ENCODE results near the gene SCGB1D2. TPM values are rescaled to one million over a fixed set of nuclear protein-coding genes. Genes with fewer than 3 reads are reported as not detected.

SCGB1D2 gene
- total and polyA plus RNA-seq, 2 experiments from 2014 or later: not detected

DNA sequence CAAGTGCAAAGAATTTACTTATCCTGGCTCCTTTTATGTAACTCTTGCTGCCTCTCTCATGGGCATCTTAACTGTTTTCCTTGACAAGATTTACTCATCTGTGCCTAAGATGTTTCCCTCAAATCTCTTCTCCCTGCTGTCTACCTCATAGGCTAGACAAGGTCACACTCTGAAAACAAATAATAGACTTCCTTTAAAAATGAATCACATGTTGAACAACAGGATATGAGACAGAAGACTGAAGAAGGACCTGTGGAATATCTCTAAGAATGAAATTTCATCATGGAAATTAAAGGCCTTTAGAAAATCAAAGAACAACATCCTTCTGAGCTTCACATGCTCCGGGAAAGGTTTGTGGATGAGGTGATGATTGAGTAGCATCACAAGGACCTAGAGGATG lies 22.0 kb downstream of the SCGB1D2 start:
- Histone ChIP-seq H3K36me3 (no peaks in the 10 kb centered on the region), H3K9me3 (ENCODE audit: low read depth) (no peaks in the 10 kb centered on the region), H3K27me3 (no peaks in the 10 kb centered on the region), H3K27ac (no peak overlapping the region), H3K4me3 (no peak overlapping the region), H3K4me1 (ENCODE audit: low read depth) (no peaks in the 10 kb centered on the region)
- no peak for DNase-seq (ENCODE audit: low read depth in 1 of 2, low spot score in 1 of 2)
- TF ChIP-seq CTCF (IDR thresholded peaks at IDR 0.05; ENCODE audit: low read depth, low read length): no peak

DNA sequence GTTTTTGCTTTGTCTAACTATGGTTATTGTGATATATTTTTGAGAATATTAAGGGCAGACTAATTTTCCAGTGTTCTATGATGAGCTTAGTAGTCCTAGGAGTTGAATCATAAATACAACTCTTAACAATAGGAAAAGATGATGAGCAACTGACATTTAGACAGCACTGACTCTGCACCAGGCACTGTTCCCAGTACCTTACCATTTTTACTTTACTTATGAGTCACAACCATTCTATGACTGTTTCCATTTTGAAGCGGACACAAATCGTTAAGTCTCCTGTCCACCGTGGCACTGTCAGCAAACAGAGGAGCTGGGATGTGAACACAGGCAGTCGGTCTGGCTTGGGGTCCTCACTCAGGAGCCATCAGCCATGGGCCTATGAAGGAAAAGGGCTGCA lies 24.5 kb downstream of the SCGB1D2 start:
- no peak for TF ChIP-seq CTCF (IDR thresholded peaks at IDR 0.05; ENCODE audit: low read depth, low read length)
- DNase-seq (ENCODE audit: low read depth in 1 of 2, low spot score in 1 of 2): no peak
- no peaks in the 10 kb centered on the region for H3K27me3 ChIP-seq

DNA sequence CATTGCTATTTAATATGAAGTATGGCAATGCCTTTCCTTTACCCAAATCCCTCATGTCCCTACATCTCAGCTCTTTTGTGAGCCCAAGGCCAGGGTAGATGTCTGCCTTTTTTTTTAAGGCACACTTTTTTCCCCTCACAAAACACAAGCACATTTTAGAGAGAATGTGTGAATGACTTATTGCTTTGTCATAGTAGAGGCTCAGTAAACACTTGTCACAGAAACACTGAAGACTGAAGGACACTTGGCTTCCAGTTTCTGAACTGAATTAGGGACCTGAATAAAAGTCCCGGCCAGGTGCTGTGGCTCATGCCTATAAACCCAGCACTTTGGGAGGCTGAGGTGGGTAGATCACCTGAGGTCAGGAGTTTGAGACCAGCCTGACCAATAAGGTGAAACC lies 25.0 kb downstream of the SCGB1D2 start:
- H3K4me1 ChIP-seq (ENCODE audit: low read depth): no peaks in the 10 kb centered on the region
- H3K4me3 ChIP-seq: no peak overlapping the region
- no peak for DNase-seq (ENCODE audit: low read depth in 1 of 2, low spot score in 1 of 2)
- H3K27ac ChIP-seq: no peak overlapping the region
- no peaks in the 10 kb centered on the region for H3K9me3 ChIP-seq (ENCODE audit: low read depth)
- H3K36me3 ChIP-seq: no peaks in the 10 kb centered on the region
- TF ChIP-seq CTCF (IDR thresholded peaks at IDR 0.05; ENCODE audit: low read depth, low read length): no peak
- H3K27me3 ChIP-seq: no peaks in the 10 kb centered on the region

More for the DNA sequence above, 24.5 kb downstream of the SCGB1D2 start:
- Histone ChIP-seq H3K9me3 (ENCODE audit: low read depth) (no peaks in the 10 kb centered on the region), H3K4me1 (ENCODE audit: low read depth) (no peaks in the 10 kb centered on the region), H3K36me3 (no peaks in the 10 kb centered on the region), H3K4me3 (no peak overlapping the region), H3K27ac (no peak overlapping the region)

DNA sequence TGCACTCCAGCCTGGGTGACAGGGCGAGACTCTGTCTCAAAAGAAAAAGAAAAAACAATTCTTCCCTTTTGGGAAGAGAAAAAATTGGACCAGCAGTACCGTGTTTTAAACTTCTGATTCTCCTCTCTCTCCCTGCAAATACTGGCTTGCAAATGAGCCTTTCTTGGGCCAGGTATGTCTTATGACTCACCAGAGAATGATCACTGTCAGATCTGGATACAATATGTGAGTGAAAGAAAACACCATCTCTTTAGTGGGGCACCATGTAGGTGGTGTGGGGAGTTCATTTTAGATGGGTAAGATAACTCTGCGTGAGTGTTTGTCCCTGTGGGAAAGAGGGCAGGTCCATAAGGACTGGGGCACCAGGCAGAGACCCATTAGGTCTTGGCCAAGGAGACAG lies 25.5 kb downstream of the SCGB1D2 start:
- TF ChIP-seq CTCF (IDR thresholded peaks at IDR 0.05; ENCODE audit: low read depth, low read length): no peak
- DNase-seq (ENCODE audit: low read depth in 1 of 2, low spot score in 1 of 2): no peak
- no peaks in the 10 kb centered on the region for H3K36me3 ChIP-seq
- H3K27me3 ChIP-seq: no peaks in the 10 kb centered on the region
- no peak overlapping the region for H3K27ac ChIP-seq
- H3K4me1 ChIP-seq (ENCODE audit: low read depth): no peaks in the 10 kb centered on the region
- no peaks in the 10 kb centered on the region for H3K9me3 ChIP-seq (ENCODE audit: low read depth)
- H3K4me3 ChIP-seq: no peak overlapping the region

DNA sequence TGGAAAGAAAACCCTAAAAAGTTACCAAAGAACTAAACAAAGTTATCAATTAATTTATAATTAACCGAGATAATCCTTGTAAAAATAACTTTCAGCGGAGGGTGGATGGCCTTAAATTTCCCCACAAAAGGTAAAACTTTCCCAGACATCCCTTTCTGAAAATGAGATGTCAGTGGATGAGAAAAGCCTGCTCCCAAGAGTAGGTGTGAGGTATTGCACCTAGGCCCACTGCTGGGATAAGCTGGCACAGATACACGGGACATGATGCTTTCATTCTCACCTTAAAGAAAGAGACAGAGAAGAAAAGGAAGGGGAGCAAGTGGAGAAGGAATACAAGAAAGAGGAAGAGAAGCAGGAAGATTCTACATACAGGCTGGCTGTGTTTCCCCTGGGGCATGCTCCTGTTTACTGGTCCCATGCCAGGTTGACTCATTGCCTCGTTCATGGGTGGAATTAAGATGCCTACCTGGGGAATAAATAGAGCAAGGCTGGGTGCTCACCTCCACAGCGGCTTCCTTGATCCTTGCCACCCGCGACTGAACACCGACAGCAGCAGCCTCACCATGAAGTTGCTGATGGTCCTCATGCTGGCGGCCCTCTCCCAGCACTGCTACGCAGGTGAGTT lies 27.7 kb downstream of the SCGB1D2 start, which contains the start of gene SCGB2A2:
Gene SCGB2A2 (plus strand): TSS at position 505 of the 625 bp plus-strand sequence. CDS start 59 bp downstream, at position 564.
- no peak for DNase-seq (ENCODE audit: low read depth in 1 of 2, low spot score in 1 of 2)
- Histone ChIP-seq H3K4me1 (ENCODE audit: low read depth) (no peaks in the 10 kb centered on the region), H3K36me3 (no peaks in the 10 kb centered on the region), H3K9me3 (ENCODE audit: low read depth) (no peaks in the 10 kb centered on the region), H3K4me3 (no peak within 1 kb of the TSS), H3K27me3 (no peaks in the 10 kb centered on the region), H3K27ac (no peak within 1 kb of the TSS)
- TF ChIP-seq CTCF (IDR thresholded peaks at IDR 0.05; ENCODE audit: low read depth, low read length): peak; percentile 6

All from cardiac muscle cell (in vitro differentiated cells and primary cell).